ENCODE data around the gene HIC1. TPM values are rescaled to one million over a fixed set of nuclear protein-coding genes. Genes with fewer than 3 reads are reported as not detected.

The HIC1 gene
- total and polyA plus RNA-seq, 9 of the 15 experiments (the other 6 are each of a cell fraction or from before 2014, with no cell fraction given), result 0.01 to 2.5 (median 0.18) TPM

- TF ChIP-seq, protein P1, sequence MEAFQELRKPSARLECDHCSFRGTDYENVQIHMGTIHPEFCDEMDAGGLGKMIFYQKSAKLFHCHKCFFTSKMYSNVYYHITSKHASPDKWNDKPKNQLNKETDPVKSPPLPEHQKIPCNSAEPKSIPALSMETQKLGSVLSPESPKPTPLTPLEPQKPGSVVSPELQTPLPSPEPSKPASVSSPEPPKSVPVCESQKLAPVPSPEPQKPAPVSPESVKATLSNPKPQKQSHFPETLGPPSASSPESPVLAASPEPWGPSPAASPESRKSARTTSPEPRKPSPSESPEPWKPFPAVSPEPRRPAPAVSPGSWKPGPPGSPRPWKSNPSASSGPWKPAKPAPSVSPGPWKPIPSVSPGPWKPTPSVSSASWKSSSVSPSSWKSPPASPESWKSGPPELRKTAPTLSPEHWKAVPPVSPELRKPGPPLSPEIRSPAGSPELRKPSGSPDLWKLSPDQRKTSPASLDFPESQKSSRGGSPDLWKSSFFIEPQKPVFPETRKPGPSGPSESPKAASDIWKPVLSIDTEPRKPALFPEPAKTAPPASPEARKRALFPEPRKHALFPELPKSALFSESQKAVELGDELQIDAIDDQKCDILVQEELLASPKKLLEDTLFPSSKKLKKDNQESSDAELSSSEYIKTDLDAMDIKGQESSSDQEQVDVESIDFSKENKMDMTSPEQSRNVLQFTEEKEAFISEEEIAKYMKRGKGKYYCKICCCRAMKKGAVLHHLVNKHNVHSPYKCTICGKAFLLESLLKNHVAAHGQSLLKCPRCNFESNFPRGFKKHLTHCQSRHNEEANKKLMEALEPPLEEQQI (IDR thresholded peaks at IDR 0.05), result no peak
- TF ChIP-seq RCOR1 (IDR thresholded peaks at IDR 0.05; ENCODE audit: borderline replicate concordance in 1 of 2, low read depth in 2 of 2, low read length in 2 of 2) (no peak), TAF1 (IDR thresholded peaks at IDR 0.05; ENCODE audit: control insufficient read depth, extremely low read depth, insufficient read depth, low read length, severe bottlenecking) (peak; percentile 19), BHLHE40 (IDR thresholded peaks at IDR 0.05; ENCODE audit: low read length) (no peak), SRF (CRISPR knock-in tag; IDR thresholded peaks at IDR 0.05) (no peak), MEIS2 (IDR thresholded peaks at IDR 0.05; ENCODE audit: partially characterized antibody) (no peak), HLTF (IDR thresholded peaks at IDR 0.05) (no peak), CXXC5 (CRISPR knock-in tag; IDR thresholded peaks at IDR 0.05) (no peak), POLR2G (IDR thresholded peaks at IDR 0.05; ENCODE audit: low read depth, low read length) (peak; percentile 42; the same call in 1 of the 2 replicates), TBP (optimal IDR thresholded peaks at IDR 0.05; ENCODE audit: low read depth, low read length) (peak; percentile 21), ZBTB1 (CRISPR knock-in tag; IDR thresholded peaks at IDR 0.05; ENCODE audit: borderline replicate concordance, low read depth) (no peak), ZNF253 (CRISPR knock-in tag; conservative IDR thresholded peaks at IDR 0.05) (no peak), PCBP1 (IDR thresholded peaks at IDR 0.05; ENCODE audit: low read depth, low read length, poor library complexity, severe bottlenecking) (peak; percentile 26), PCBP2 (IDR thresholded peaks at IDR 0.05; ENCODE audit: low read depth, low read length, poor library complexity, severe bottlenecking) (no peak), CREM (IDR thresholded peaks at IDR 0.05; ENCODE audit: low read depth) (peak; percentile 54), MCM5 (IDR thresholded peaks at IDR 0.05; ENCODE audit: low read depth) (no peak), ZNF583 (CRISPR knock-in tag; IDR thresholded peaks at IDR 0.05) (no peak), SMARCA4 (IDR thresholded peaks at IDR 0.05) (no peak), NR2C2 (CRISPR knock-in tag; IDR thresholded peaks at IDR 0.05) (no peak), NR2C2 (tag; IDR thresholded peaks at IDR 0.05) (no peak), CBX5 (IDR thresholded peaks at IDR 0.05; ENCODE audit: borderline replicate concordance, low read depth) (no peak), TAF7 (tag; IDR thresholded peaks at IDR 0.05) (no peak), KHSRP (IDR thresholded peaks at IDR 0.05) (no peak)
- TF ChIP-seq, protein P2, sequence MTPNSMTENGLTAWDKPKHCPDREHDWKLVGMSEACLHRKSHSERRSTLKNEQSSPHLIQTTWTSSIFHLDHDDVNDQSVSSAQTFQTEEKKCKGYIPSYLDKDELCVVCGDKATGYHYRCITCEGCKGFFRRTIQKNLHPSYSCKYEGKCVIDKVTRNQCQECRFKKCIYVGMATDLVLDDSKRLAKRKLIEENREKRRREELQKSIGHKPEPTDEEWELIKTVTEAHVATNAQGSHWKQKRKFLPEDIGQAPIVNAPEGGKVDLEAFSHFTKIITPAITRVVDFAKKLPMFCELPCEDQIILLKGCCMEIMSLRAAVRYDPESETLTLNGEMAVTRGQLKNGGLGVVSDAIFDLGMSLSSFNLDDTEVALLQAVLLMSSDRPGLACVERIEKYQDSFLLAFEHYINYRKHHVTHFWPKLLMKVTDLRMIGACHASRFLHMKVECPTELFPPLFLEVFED (CRISPR knock-in tag; conservative IDR thresholded peaks at IDR 0.05), result no peak
- TF ChIP-seq, protein P3, sequence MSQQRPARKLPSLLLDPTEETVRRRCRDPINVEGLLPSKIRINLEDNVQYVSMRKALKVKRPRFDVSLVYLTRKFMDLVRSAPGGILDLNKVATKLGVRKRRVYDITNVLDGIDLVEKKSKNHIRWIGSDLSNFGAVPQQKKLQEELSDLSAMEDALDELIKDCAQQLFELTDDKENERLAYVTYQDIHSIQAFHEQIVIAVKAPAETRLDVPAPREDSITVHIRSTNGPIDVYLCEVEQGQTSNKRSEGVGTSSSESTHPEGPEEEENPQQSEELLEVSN (IDR thresholded peaks at IDR 0.05; ENCODE audit: borderline replicate concordance in 1 of 2, extremely low read depth in 1 of 2, insufficient read depth in 1 of 2, insufficient read length in 1 of 2, low read depth in 1 of 2, low read length in 1 of 2, poor library complexity in 1 of 2, severe bottlenecking in 1 of 2), result peak in 1 of 2 experiments; percentile 59
Observed at GRCh38 chr17:2051061-2051932, 3.6 kb upstream of the HIC1 start (continued).

Measured in K562 (cell line).